Effector memory CD8-positive, alpha-beta T cell (primary cell): ENCODE data around the gene UBE2F.

ENCODE experiments used
- ATAC-seq: fragments of 150-1000 bp; cut with Tn5 transposase; replicated peaks from 2 replicates; pipeline ENCODE4 v1.10.0; 2021; ENCODE audit warnings: mild to moderate bottlenecking, moderate library complexity
- DNase-seq, 3 experiments: peaks; one replicate each; pipeline ENCODE4 v3.0.0; 2021
- H3K27ac Mint-ChIP-seq, 2 donors: one replicate each; pipeline ENCODE4 v1.8.0; 2022; ENCODE audit warnings: mild to moderate bottlenecking in 2 of 2, mixed read lengths in 2 of 2, moderate library complexity in 2 of 2
- H3K27me3 Mint-ChIP-seq, 2 donors: one replicate each; pipeline ENCODE4 v1.8.0; 2022; ENCODE audit warnings: mixed read lengths in 2 of 2
- H3K36me3 Mint-ChIP-seq: one replicate; pipeline ENCODE4 v1.8.0; 2022; ENCODE audit warnings: mild to moderate bottlenecking, moderate library complexity, mixed read lengths; ENCODE audit not compliant: insufficient read depth
- H3K4me1 Mint-ChIP-seq, 2 donors: one replicate each; pipeline ENCODE4 v1.8.0; 2022; ENCODE audit warnings: low read depth in 2 of 2, mixed read lengths in 2 of 2
- H3K4me3 Mint-ChIP-seq, 2 donors: one replicate each; pipeline ENCODE4 v1.8.0; 2022; ENCODE audit warnings: mild to moderate bottlenecking in 2 of 2, mixed read lengths in 2 of 2, moderate library complexity in 2 of 2
- H3K9me3 Mint-ChIP-seq, 2 donors: one replicate each; pipeline ENCODE4 v1.8.0; 2022; ENCODE audit warnings: mixed read lengths in 2 of 2

The UBE2F gene

DNA sequence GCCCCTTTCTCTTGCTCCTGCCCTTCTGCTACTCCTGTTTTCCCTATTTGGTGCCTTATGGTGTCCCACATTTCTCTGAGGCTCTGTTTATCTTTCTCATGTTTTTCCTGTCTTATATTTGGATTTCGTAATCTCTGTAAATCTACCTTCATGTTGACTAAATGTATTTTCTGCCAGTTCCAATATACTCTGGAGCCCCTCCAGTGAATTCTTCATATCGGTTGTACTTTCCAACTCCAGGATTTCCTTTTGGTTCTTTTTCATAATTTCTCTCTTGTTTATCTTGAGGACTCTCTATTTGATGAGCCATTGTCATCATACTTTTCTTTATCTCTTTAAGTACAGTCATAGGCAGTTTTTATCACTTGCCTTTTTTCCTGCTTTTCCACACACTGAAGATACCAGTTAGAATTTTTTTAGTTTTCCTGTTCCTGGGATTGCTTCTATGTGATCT is 113.1 kb downstream of the UBE2F start:
- ATAC-seq (no peak), DNase-seq (no peak)
- no peak overlapping the region for H3K27ac Mint-ChIP-seq
- no peaks in the 10 kb centered on the region for H3K9me3 Mint-ChIP-seq
- no peak overlapping the region for H3K4me3 Mint-ChIP-seq
- no peaks in the 10 kb centered on the region for H3K27me3 Mint-ChIP-seq
- H3K36me3 Mint-ChIP-seq = peaks cover 40% of the 10 kb centered on the region
- peaks cover 0 to 6% of the 10 kb centered on the region in 2 donors for H3K4me1 Mint-ChIP-seq

DNA sequence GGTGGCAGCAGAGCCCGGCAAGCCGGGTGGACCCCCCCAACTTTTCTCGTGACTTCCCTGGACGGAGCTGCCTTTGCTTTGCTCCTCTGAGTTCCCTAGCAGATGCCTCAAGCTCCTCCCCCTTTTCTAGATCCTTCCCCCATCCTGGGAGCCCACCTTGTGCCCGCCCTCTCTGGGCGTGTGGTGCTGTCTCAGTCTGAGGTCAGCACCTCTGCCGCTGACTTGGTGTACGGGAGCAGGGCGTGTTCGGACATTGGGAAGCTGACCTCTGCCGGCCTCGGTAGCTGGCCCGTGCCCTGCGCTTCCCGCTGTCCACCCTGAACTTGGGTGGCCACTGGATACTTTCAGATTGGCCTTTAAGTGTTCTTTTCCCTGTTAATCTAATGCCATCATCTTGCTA is 113.7 kb downstream of the UBE2F start:
- ATAC-seq (no peak), DNase-seq (no peak)
- Mint-ChIP-seq H3K27ac (no peak overlapping the region), H3K4me3 (no peak overlapping the region), H3K36me3 (peaks cover 46% of the 10 kb centered on the region), H3K27me3 (no peaks in the 10 kb centered on the region), H3K4me1 (no peaks in the 10 kb centered on the region), H3K9me3 (no peaks in the 10 kb centered on the region)

DNA sequence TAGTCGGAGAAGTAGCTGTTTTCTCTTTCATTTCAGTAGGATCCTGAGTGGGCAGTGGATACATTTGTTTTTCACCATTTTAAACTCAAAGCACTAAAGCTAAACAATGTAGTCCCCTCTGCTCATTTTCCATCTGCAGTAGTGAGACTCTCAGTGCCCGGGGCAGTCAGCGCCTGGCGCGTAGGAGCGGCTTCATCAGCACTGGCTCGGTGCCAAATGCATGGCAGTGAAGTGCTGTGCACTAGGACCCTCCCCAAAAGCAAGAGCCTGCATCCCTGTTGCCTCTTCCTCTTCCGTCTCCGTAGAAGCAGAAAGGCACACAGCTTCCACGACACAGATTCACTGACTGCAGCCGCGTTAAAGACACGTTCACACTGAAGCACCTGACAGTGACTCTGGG is 114.3 kb downstream of the UBE2F start:
- Mint-ChIP-seq H3K27ac (no peak overlapping the region), H3K4me1 (no peaks in the 10 kb centered on the region), H3K9me3 (no peaks in the 10 kb centered on the region), H3K27me3 (no peaks in the 10 kb centered on the region), H3K4me3 (no peak overlapping the region), H3K36me3 (peaks cover 50% of the 10 kb centered on the region)
- ATAC-seq (no peak), DNase-seq (no peak)

DNA sequence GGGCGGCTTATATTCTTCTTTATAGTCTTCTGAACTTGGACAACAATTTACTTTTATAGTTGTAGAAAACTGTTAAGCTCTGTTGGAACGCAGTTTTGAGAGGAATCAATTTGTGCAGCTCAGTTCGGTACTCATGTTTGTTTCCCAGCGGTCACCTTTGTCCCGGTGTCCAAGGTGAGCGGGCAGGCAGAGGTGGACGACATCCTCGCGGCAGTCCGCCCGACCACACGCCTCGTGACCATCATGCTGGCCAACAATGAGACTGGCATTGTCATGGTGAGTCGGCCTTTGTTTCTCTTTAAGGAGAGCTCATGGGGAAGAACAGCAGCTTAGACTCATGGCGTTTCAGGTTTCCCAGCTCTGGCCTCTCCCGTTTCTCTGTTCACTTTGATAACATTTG is 114.7 kb downstream of the UBE2F start:
- Mint-ChIP-seq H3K4me3 (no peak overlapping the region), H3K27ac (no peak overlapping the region), H3K27me3 (no peaks in the 10 kb centered on the region), H3K4me1 (no peaks in the 10 kb centered on the region), H3K9me3 (no peaks in the 10 kb centered on the region), H3K36me3 (peaks cover 50% of the 10 kb centered on the region)
- ATAC-seq (no peak), DNase-seq (no peak)

DNA sequence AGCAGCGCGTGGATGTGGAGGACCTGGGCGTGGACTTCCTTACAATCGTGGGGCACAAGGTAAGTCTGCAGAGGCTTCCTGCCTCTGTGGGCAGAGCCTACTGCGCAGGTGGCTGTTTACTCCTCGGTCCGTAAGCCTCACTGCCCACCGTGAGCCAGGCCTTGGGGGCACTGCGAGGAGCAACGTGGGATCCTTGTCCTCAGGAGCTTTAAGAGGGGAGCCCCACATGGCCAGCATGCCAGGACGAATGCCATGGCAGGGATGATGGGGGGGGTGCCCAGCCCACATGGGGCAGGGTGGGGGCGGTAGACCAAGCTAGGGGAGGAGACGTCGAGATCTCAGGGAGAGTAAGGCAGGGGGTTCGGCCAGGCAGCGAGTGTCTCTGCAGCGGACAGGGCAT is 115.3 kb downstream of the UBE2F start:
- peaks cover 0 to 2% of the 10 kb centered on the region in 2 donors for H3K4me1 Mint-ChIP-seq
- H3K4me3 Mint-ChIP-seq = no peak overlapping the region
- H3K9me3 Mint-ChIP-seq = no peaks in the 10 kb centered on the region
- ATAC-seq = no peak
- H3K27me3 Mint-ChIP-seq = no peaks in the 10 kb centered on the region
- no peak overlapping the region for H3K27ac Mint-ChIP-seq
- H3K36me3 Mint-ChIP-seq = peaks cover 46% of the 10 kb centered on the region
- no peak for DNase-seq

DNA sequence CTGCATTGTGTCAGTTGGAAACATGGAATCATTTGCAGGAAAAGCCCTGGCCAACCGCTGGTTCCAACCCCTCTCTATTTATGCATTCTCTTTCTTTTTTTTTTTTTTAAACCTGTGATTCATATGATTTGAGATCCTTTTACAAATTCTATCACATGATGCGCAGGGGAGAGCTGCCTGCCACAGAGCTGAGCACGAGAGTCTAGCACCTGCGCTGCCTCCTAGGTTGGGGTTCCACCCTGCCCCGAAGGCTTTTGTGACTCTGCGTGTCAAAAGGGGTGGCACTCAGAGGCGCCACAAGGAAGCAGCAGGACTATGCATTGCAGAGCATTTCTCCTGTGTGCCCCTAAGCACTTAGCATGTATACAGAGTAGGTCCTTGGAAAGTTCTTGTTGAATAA is 116.0 kb downstream of the UBE2F start:
- Mint-ChIP-seq H3K36me3 (peaks cover 44% of the 10 kb centered on the region), H3K4me3 (no peak overlapping the region), H3K9me3 (no peaks in the 10 kb centered on the region), H3K27me3 (no peaks in the 10 kb centered on the region), H3K4me1 (peaks cover 0 to 3% of the 10 kb centered on the region in 2 donors), H3K27ac (no peak overlapping the region)
- ATAC-seq (no peak), DNase-seq (no peak)

DNA sequence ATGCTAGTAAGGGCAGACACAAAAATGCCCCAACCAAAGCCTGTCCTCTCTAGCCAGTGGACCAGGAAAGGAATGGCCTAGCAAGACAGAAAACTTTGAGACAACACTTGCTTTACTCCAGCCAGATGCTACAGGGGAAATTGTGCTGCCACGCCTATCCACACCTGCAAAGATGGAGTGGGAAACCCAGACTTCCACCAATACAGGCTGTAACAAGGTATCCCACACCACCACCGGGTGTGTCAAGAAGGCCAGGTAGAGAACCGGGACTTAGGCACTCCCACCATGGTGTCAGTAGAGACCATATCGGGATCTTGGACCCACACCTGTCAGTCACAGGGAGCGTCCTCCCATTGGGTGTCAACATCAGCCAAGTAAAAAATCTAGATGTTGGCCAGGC is 117.1 kb downstream of the UBE2F start:
- no peak overlapping the region for H3K4me3 Mint-ChIP-seq
- ATAC-seq (no peak), DNase-seq (no peak)
- no peaks in the 10 kb centered on the region for H3K9me3 Mint-ChIP-seq
- H3K27ac Mint-ChIP-seq = no peak overlapping the region
- H3K4me1 Mint-ChIP-seq = peaks cover 0 to 3% of the 10 kb centered on the region in 2 donors
- peaks cover 38% of the 10 kb centered on the region for H3K36me3 Mint-ChIP-seq
- H3K27me3 Mint-ChIP-seq = no peaks in the 10 kb centered on the region

DNA sequence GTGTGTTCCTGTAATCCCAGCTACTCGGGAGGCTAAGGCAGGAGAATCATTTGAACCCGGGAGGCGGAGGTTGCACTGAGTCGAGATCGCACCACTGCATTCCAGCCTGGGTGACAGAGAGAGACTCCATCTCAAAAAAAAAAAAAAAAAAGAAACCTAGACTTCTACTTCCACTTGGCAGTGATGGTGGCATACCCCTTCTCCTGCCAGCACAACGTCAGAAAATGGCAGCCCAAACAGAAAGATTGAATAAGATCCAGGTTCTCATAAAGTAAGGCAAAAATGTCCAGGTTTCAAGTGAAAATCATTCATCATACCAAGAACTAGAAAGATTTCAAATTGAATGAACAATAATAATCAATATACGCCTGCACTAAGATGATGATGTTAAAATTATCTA is 117.9 kb downstream of the UBE2F start:
- Mint-ChIP-seq H3K4me3 (no peak overlapping the region), H3K4me1 (peaks cover 0 to 3% of the 10 kb centered on the region in 2 donors), H3K27me3 (no peaks in the 10 kb centered on the region), H3K36me3 (peaks cover 36% of the 10 kb centered on the region), H3K9me3 (no peaks in the 10 kb centered on the region), H3K27ac (no peak overlapping the region)
- ATAC-seq (no peak), DNase-seq (no peak)

DNA sequence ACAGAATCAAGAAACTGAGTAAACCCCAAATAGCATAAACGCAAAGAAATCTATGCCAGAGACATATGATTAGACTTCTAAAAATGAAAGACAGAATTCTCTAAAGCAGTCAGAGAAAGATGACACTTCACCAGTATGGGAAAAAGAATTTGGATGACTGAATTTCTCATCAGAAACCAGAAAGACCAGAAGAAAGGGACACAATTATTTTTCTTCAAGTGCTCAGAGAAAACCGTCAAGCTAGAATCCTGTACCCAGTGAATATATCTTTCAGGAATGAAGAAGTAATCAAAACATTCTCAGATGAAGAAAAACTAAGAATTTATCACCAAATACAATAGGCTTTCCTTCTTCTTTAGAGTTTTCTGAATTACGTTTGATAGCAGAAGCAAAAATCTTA is 119.1 kb downstream of the UBE2F start:
- DNase-seq = no peak
- Mint-ChIP-seq H3K9me3 (no peaks in the 10 kb centered on the region), H3K27me3 (no peaks in the 10 kb centered on the region), H3K36me3 (peaks cover 33% of the 10 kb centered on the region), H3K27ac (no peak overlapping the region), H3K4me3 (no peak overlapping the region), H3K4me1 (peaks cover 0 to 3% of the 10 kb centered on the region in 2 donors)
- ATAC-seq = no peak

DNA sequence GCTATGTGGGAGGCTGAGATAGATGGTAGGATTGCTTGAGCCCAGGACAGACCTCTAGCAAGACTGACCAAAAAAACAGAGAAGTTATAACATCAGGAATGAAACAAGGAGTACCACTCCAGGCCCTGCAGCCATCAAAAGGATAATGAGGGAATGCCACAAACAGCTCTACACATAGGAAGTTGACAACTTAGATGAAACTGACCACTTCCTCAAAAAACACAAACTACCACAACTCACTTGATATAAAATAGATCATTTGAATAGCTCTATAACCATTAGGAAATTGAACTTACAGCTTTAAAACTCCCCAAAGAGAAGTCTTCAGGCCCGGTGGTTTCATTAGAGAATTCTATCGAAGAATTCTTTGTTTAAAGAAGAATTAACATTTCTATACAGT is 120.4 kb downstream of the UBE2F start:
- H3K4me3 Mint-ChIP-seq = no peak overlapping the region
- H3K36me3 Mint-ChIP-seq = peaks cover 30% of the 10 kb centered on the region
- ATAC-seq (no peak), DNase-seq (no peak)
- H3K9me3 Mint-ChIP-seq = no peaks in the 10 kb centered on the region
- H3K27me3 Mint-ChIP-seq = no peaks in the 10 kb centered on the region
- H3K27ac Mint-ChIP-seq = no peak overlapping the region
- peaks cover 0 to 3% of the 10 kb centered on the region in 2 donors for H3K4me1 Mint-ChIP-seq

DNA sequence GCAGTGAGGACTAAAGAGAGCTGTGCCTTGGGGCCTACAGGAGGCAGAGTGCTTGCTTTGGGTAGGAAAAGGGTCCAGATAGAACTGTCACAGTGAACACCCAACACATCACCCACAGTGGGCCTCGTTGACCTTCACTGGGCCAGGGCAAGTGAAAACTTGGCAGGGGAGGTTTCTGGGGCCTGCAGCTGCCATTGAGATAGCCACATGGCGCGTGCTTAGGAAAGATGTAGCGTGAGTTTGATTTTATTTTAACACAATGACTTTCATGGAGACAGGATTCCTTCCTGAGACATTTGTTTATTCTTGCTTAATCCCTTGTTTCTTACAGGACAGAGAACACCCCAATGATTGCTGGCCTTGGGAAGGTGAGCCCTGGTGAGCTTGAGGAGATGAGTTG is 124.1 kb downstream of the UBE2F start:
- ATAC-seq (no peak), DNase-seq (no peak)
- no peaks in the 10 kb centered on the region for H3K9me3 Mint-ChIP-seq
- peaks cover 0 to 3% of the 10 kb centered on the region in 2 donors for H3K4me1 Mint-ChIP-seq
- peaks cover 4% of the 10 kb centered on the region for H3K36me3 Mint-ChIP-seq
- no peak overlapping the region for H3K27ac Mint-ChIP-seq
- no peaks in the 10 kb centered on the region for H3K27me3 Mint-ChIP-seq
- H3K4me3 Mint-ChIP-seq = no peak overlapping the region

DNA sequence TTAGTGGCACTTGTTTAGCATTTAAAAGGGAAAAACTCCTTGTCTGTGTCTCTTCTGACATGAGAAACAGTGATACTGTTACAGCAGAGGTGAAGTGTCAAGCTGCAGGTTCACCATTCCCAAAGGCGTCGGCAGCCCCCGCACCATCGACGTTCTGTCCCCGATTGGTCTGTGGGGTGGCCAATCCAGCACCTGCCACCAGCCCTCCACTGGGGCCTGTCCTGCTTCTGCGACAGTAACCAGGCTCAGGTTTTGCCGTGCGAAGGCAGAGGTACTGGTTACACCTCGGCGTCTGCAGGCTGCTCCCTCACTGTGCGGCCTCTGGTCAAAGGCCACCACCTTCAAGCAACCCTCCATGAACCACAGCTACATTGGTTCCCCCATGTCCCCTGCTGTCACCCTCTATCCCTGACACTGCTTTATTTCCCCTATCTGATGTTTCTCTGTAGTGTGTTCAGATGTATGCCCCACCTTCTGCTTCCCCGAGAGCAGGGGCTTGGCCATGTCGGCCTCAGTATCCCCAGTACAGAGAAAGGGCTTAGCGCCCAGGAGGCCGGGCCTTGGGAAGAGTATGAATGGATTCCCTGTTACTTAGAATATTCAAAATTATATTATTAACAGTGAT is 124.7 kb downstream of the UBE2F start:
- Mint-ChIP-seq H3K36me3 (peaks cover 4% of the 10 kb centered on the region), H3K27me3 (no peaks in the 10 kb centered on the region), H3K4me3 (no peak overlapping the region), H3K27ac (no peak overlapping the region), H3K9me3 (no peaks in the 10 kb centered on the region), H3K4me1 (peaks cover 0 to 3% of the 10 kb centered on the region in 2 donors)
- ATAC-seq (no peak), DNase-seq (no peak)
